H1 (cell line): ENCODE measurements around the gene CXXC5. TPM values are rescaled to one million over a fixed set of nuclear protein-coding genes. Genes with fewer than 3 reads are reported as not detected.

Experiments
- BRCA1 ChIP-seq: IDR thresholded peaks from 2 replicates; pipeline ENCODE4 v1.6.1; 2012; ENCODE audit warnings: low read depth, low read length, improper control_type of control experiment
- CBX5 ChIP-seq: fragments of 300-800, 300-1000 bp; sonication (generic); IDR thresholded peaks from 2 replicates; pipeline ENCODE4 v1.7.1; 2016; ENCODE audit warnings: antibody characterized with exemption, low read length, low read depth
- CEBPB ChIP-seq: IDR thresholded peaks from 2 replicates; pipeline ENCODE4 v1.6.1; 2012; ENCODE audit warnings: low read depth, low read length
- CHD1 ChIP-seq: IDR thresholded peaks from 2 replicates; pipeline ENCODE4 v1.6.1; 2012; ENCODE audit warnings: low read depth, low read length, improper control_type of control experiment
- EGR1 ChIP-seq: IDR thresholded peaks from 2 replicates; pipeline ENCODE4 v1.6.1; 2011; ENCODE audit warnings: low read depth, low read length, borderline replicate concordance
- GABPA ChIP-seq: IDR thresholded peaks from 2 replicates; pipeline ENCODE4 v1.6.1; 2011; ENCODE audit warnings: mild to moderate bottlenecking, low read length, moderate library complexity, borderline replicate concordance; ENCODE audit not compliant: insufficient read depth
- NRF1 ChIP-seq: IDR thresholded peaks from 2 replicates; pipeline ENCODE4 v1.6.1; 2011; ENCODE audit warnings: mild to moderate bottlenecking, low read depth, low read length, improper control_type of control experiment
- RXRA ChIP-seq: IDR thresholded peaks from 2 replicates; pipeline ENCODE4 v1.6.1; 2011; ENCODE audit warnings: low read depth, mild to moderate bottlenecking, low read length, moderate library complexity; ENCODE audit not compliant: insufficient read depth
- SIX5 ChIP-seq: IDR thresholded peaks from 2 replicates; pipeline ENCODE4 v1.6.1; 2011; ENCODE audit warnings: mild to moderate bottlenecking, low read depth, low read length
- SP1 ChIP-seq: IDR thresholded peaks from 2 replicates; pipeline ENCODE4 v1.6.1; 2011; ENCODE audit warnings: low read depth, low read length
- SUZ12 ChIP-seq: fragments of 200-600 bp; sonication (generic); IDR thresholded peaks from 2 replicates; pipeline ENCODE4 v1.6.1; 2012; ENCODE audit warnings: mild to moderate bottlenecking, inconsistent platforms, low read length, moderate library complexity, mixed read lengths
- polyA plus RNA-seq, 7 experiments: library from polyadenylated mRNA; depleted of rRNA in 3 of 7; stranded (reverse) in 5 of 7; unstranded in 2 of 7; fragments of >200 nt in 5 of 7; fragments of 200-250 nt in 2 of 7; gene quantifications; 1 replicate in 5 of 7; 2 replicates in 1 of 7; 4 replicates in 1 of 7; pipeline versions ENCODE4 v1.2.1 to v1.2.3, GENCODE V29; 2011 to 2013; ENCODE audit warnings: missing spikeins in 2 of 7, mixed read lengths in 2 of 7
- total RNA-seq: library from RNA; stranded (reverse); fragmentation: NEBNext Ultra II Directional; extraction: Animal tissue kit (Norgen Biotek cat#: 25700); gene quantifications from 2 replicates; pipeline ENCODE4 v1.2.1, GENCODE V29; 2021

Gene CXXC5
- total and polyA plus RNA-seq, 2 of the 8 experiments (the other 6 are each of a cell fraction or from before 2014, with no cell fraction given), result 61.4 to 74.0 TPM

DNA sequence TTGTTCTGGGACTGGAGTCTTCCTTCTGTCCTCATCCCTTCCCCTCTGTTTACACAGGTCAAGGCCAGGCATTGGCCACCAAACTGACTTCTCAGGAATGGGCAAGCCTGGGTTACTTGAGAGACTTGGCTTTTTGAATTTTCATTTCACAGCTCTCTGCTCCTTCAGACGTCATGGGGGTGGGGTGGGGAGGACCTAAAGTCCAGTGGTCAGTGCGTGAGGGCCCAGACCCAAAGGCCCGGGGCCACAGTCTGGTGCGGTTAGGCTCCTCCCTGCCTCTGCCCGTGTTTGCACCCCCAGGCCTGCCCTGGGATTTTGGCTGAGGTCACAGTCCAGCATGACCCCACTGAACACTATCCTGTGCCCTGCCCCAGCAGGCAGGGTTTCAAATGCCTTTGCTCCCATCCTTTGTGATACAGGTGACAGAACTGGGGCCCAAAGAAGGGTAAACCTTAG lies 4.1 kb upstream of the CXXC5 start (continued):
- no peak for TF ChIP-seq CBX5
- TF ChIP-seq EGR1, result no peak
- TF ChIP-seq RXRA, result no peak
- no peak for TF ChIP-seq SUZ12
- TF ChIP-seq CHD1, result no peak
- TF ChIP-seq SIX5, result no peak
- no peak for TF ChIP-seq GABPA
- TF ChIP-seq NRF1, result no peak
- no peak for TF ChIP-seq BRCA1
- TF ChIP-seq CEBPB, result no peak
- TF ChIP-seq SP1, result no peak
